ENCODE results near the gene HSPG2. TPM values are rescaled to one million over a fixed set of nuclear protein-coding genes. Genes with fewer than 3 reads are reported as not detected.

Gene HSPG2
- total and polyA plus RNA-seq, 9 of the 15 experiments (the other 6 are each of a cell fraction or from before 2014, with no cell fraction given), result 0.14 to 160 (median 15.7) TPM

- H3K4me2 ChIP-seq (ENCODE audit: insufficient read depth, low read length), result no peak overlapping the region
- ATAC-seq (no peak), DNase-seq (ENCODE audit: extremely low read depth in 1 of 4, low spot score in 3 of 4) (peak in 2 of 4 experiments; percentile 8 to 19), FAIRE-seq (no peak)
- H3K9me3 ChIP-seq (replicated peaks; ENCODE audit: control insufficient read depth, insufficient read depth, low read depth, low read length), result no peaks in the 10 kb centered on the region
- H3K9ac ChIP-seq (ENCODE audit: insufficient read depth in 1 of 2, low read depth in 2 of 2, low read length in 2 of 2), result no peak overlapping the region; a peak in 1 of 4 replicates
- H3K27me3 ChIP-seq (ENCODE audit: control insufficient read depth in 2 of 2, insufficient read depth in 2 of 2, low read length in 2 of 2), result no peaks in the 10 kb centered on the region
- H3K27ac ChIP-seq (ENCODE audit: extremely low read depth, low read depth, low read length), result no peak overlapping the region
- H3K4me3 ChIP-seq, result no peak overlapping the region
- ChIA-PET POLR2A (interaction anchor here (0.9 kb wide), 1 partner anchor 10 kb away, joined by 4 read pairs; no protein-coding TSS in a partner anchor), CTCF (ENCODE audit: low intra/inter-chr PET ratio) (interaction anchor here (0.6 kb wide), 1 partner anchor 14 kb away, joined by 4 read pairs; no protein-coding TSS in a partner anchor)
- peaks cover 0 to 3% of the 10 kb centered on the region in 2 experiments; a peak in 2 of 5 replicates for H3K4me1 ChIP-seq (replicated peaks in 1 of 2; ENCODE audit: control insufficient read depth in 2 of 2, insufficient read depth in 2 of 2, low read length in 2 of 2)
- no peak for TF ChIP-seq ZNF253 (CRISPR knock-in tag; conservative IDR thresholded peaks at IDR 0.05)
- TF ChIP-seq PREB (CRISPR knock-in tag; IDR thresholded peaks at IDR 0.05), result no peak
- no peak for TF ChIP-seq NEUROD1 (IDR thresholded peaks at IDR 0.05; ENCODE audit: borderline replicate concordance, low read depth, low read length, partially characterized antibody)
- 0 out of 2 replicates have a peak, but pooled peaks have one; percentile 35 for TF ChIP-seq ESRRA (IDR thresholded peaks at IDR 0.05; ENCODE audit: borderline replicate concordance, low read depth)
- no peak for TF ChIP-seq JUND (IDR thresholded peaks at IDR 0.05; ENCODE audit: borderline replicate concordance, low read depth, low read length)
- TF ChIP-seq JUND (tag; IDR thresholded peaks at IDR 0.05; ENCODE audit: borderline replicate concordance, low read depth, low read length), result no peak
- peak overlapping the region; percentile 63 for H2AFZ ChIP-seq (ENCODE audit: low read depth, low read length)
- H3K36me3 ChIP-seq (ENCODE audit: control insufficient read depth, insufficient read depth, low read length), result no peaks in the 10 kb centered on the region
- H4K20me1 ChIP-seq (replicated peaks; ENCODE audit: control insufficient read depth, insufficient read depth, low read length), result no peaks in the 10 kb centered on the region
- H3K79me2 ChIP-seq (ENCODE audit: control insufficient read depth, insufficient read depth, low read length), result no peaks in the 10 kb centered on the region
- in situ Hi-C loops (cut with MboI) (no loop called here), intact Hi-C loops (cut with micrococcal nuclease) (no loop called here)
- H3K9me1 ChIP-seq (ENCODE audit: control insufficient read depth, insufficient read depth, low read length), result no peaks in the 10 kb centered on the region
- no TSS peak for BruUV-seq (replicated peaks)
- 33% methylated on average over 2 of the region's 2 CpGs for WGBS (ENCODE audit: insufficient coverage, low coverage, missing lambda C conversion rate)
These were observed 132.6 kb downstream of the HSPG2 start for GRCh38 chr1:21804536-21804935.
